Glomerular endothelial cell (primary cell): ENCODE data around the gene RPTN. TPM values are rescaled to one million over a fixed set of nuclear protein-coding genes. Genes with fewer than 3 reads are reported as not detected.
"Not testable (repeated sequence)": the region's sequence is repeated elsewhere in the genome, so short reads cannot be mapped to it uniquely, and the experiment has no call there.

Source experiments
- DNase-seq: peaks from one replicate; pipeline ENCODE4 v3.0.0-alpha.2; 2011; ENCODE audit warnings: low read depth, low spot score; ENCODE audit errors: extremely low read depth
- total RNA-seq: library from RNA; depleted of rRNA; stranded (reverse); fragments of >200 nt; gene quantifications from 2 replicates; pipeline ENCODE4 v1.2.3, GENCODE V29; 2015

RPTN gene
- total RNA-seq, 1 donor from 2014 or later, result not detected

DNA sequence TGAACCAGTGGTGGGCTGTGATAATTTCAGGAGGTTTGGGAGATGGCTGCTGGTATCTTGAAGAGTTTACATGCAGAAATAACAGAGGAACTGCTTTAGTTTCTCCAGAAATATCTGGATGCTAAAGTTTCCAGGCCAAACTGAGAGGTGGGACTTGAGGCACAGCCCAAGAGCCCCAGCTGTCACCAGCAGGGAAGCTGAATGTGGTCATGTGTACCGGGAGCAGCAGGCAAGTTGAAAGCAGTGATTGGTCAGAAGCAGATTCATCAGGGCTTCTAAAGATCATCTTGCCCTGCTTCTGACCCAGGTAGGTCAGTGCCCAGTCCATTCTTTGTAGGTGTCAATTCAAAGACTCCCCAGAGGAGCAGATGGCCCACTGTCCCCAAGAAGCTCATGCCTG is 7.9 kb upstream of the RPTN start:
- no peak for DNase-seq

- no peak for DNase-seq
Observed at GRCh38 chr1:152165286-152166077, 6.5 kb upstream of the RPTN start.

DNA sequence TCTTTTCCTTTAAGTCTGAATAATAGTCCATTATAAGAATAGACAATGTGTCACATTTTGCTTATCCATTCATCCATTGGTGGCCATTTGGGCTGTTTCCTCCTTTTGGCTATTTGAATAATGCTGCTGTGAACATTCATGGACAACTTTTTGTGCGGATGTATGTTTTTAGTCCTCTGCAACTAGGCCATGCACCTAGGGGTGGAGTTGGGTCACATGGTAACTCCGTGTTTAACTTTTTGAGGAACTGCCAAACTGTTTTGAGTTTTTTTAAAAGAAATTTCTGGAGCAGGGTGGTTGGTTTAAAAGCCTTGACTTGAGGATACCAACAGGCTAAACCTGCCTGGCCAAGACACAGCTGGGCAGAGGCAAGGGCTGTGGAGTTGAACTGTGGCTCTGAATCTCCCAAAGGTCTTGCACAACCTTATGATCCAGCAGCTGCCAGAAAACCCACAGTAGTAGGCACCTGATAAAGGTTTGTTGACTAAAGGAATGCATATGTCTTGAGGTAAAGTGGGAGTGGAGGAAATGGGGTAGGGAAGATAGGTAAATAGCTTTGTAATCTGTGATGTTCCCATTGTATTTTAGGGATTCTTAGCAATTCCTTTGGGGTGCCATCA is 5.6 kb upstream of the RPTN start:
- DNase-seq, result no peak

DNA sequence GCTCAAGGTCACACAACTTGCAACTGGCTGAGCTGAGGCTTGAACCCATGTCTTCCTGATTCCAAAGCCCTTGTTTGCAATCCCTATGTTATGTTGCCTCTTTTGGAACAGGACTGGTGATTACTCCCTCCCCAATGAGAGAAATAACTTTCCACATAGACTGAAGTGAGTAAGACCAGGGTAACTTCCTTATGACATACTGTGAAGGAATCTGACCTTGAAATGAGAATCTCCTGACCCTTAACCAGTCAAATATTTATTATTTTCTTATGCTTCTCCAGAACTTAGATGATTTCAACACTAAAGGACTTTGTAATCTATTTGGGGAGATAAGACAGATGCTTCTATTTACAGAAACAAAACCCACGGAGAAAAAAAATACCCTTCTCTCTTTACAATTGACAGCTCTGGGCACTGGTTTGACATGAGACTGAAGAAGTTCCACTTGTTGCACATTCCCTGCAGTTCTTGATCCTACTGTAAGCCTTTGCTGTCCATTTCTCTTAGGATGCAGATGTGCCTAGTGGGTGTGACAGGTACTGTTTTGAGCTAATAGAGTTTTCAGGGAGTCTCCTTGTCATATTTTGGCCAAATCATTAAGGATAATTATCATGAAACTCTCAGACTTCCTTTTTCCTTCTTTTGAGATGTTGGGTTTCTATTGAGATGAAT is 3.9 kb upstream of the RPTN start:
- DNase-seq, result no peak

DNA sequence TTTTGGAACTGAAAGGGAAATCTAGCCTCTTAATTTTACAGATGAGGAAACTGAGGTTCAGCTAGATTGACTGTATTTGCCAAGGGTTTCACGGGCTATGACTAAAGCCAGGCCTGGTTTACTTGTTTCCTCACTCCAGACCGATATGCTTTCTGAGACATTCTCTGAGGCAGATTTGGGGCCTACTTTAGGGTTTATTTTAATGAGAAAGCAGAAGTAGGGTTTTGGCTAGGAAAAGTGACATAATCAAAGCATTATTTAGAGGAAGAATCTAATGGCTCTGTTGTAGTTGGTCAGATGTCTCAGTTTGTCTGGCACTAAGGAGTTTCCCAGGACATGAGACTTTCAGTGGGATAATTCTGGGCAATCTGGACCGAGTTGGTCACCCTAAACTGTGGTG is 1.5 kb upstream of the RPTN start:
- DNase-seq, result no peak

- DNase-seq, result no peak
Observed at GRCh38 chr1:152153996-152154395, 5.0 kb downstream of the RPTN start.

GRCh38 chr1:152151646-152152045 is 7.4 kb downstream of the RPTN start:
- DNase-seq, result no peak

DNA sequence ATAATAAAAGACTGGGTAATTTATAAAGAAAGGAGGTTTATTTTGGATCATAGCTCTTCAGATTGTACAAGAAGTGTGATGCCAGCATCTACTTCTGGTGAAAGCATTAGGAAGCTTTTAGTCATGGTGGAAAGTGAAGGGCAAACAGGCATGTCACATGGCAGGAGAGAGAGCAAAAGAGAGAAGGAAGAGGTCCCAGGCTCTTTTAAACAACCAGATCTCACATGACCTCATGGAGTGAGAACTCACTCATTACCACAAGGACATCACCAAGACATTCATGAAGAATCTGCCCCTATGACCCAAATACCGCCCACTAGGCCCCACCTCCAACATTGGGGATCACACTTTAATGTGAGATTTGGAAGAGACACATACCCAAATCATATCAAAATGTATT is 10.0 kb downstream of the RPTN start:
- no peak for DNase-seq

GRCh38 chr1:152148051-152148450 is 11.0 kb downstream of the RPTN start:
- no peak for DNase-seq

GRCh38 chr1:152145769-152146168 is 13.3 kb downstream of the RPTN start:
- no peak for DNase-seq

DNA sequence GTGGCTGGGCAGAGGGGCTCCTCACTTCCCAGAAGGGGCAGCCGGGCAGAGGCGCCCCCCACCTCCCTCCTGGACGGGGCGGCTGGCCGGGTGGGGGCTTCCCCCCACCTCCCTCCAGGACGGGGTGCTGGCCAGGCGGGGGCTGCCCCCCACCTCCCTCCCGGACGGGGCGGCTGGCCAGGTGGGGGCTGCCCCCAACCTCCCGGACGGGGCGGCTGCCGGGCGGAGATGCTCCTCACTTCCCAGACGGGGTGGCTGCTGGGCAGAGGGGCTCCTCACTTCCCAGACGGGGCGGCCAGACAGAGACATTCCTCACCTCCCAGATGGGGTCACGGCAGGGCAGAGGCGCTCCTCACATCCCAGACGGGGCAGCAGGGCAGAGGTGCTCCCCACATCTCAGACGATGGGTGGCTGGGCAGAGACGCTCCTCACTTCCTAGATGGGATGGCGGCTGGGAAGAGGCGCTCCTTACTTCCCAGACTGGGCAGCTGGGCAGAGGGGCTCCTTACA is 14.3 kb downstream of the RPTN start:
- not testable (repeated sequence) for DNase-seq

DNA sequence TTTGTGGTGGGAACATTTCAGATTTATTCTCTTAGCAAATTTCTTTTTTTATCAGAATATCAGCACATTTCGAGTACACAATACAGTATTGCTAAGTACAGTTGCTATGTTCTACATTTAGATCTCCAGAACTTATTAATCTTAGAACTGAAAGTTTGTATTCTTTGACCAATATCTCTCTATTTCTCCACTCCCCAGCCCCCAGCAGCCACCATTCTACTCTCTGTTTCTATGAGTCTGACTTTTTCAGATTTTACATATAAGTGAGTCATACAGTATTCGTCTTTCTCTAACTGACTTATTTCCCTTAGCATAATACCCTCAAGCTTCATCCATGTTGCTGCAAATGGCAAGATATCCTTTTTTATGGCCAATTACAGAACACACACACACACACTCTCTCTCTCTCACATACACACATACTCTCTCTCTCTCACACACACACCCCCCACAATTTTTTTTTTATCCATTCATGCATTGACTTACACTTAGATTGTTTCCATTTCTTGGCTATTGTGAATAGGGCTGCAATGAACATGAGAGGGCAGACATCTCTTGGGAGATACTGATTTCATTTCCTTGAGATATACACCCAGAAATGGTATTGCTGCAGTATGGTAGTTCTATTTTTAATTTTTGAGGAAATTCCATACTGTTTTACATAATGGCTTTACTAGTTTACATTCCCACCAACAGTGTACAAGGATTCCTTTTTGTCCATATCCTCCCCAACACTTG is 15.7 kb downstream of the RPTN start:
- no peak for DNase-seq

DNA sequence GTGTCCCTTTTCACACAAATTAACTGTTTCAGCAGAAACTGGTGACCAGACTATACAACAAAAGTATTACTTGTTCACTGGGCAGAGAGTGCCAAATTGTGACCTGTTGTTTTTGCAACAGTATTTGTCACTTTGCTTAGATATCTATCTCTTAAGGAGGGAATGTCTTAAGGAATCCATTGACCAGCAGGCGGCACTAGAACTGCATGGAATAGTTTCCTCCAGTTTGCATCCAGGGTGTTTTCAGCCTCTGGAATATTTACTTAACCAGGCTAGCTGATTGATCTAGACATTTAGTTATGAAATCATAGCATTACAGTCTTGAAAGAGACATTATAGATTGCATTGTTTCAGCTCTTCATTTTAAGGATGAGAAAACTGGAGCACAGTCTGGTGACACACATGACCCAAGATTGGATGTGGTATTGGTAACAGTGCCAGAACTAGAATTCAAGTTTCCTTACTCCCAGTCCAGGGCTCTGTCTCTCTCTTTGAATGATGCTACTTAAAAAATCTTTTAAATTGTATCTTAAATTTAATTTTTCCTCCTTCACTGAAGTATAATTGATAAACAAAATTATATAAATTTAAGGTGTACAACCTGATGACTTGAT is 16.9 kb downstream of the RPTN start:
- peak; percentile 23 for DNase-seq

DNA sequence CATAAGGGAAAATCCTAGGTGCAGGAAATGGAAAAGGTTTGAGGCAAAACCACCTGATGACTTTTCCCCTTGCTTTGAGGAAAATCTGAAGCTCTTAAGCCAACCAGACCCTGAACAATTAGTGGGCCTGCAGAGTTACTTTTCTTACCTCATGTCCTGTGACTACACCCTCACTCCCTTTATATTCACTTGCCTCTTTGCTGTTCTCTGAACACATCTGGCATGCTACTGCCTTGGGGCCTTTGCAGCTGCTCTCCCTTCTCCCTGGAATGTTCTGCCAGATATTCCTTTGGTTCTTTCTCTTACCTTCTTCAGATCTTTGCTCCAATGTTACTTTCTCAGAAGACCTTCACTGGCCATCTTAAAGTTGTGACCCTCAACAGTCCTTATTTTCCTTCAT is 21.8 kb downstream of the RPTN start:
- DNase-seq, result no peak

GRCh38 chr1:152130186-152130585 is 28.8 kb downstream of the RPTN start:
- no peak for DNase-seq

GRCh38 chr1:152127673-152128072 is 31.4 kb downstream of the RPTN start:
- no peak for DNase-seq

GRCh38 chr1:152125834-152126443 is 33.1 kb downstream of the RPTN start:
- DNase-seq, result no peak

- no peak for DNase-seq
Observed at GRCh38 chr1:152118915-152119314, 40.1 kb downstream of the RPTN start.

DNA sequence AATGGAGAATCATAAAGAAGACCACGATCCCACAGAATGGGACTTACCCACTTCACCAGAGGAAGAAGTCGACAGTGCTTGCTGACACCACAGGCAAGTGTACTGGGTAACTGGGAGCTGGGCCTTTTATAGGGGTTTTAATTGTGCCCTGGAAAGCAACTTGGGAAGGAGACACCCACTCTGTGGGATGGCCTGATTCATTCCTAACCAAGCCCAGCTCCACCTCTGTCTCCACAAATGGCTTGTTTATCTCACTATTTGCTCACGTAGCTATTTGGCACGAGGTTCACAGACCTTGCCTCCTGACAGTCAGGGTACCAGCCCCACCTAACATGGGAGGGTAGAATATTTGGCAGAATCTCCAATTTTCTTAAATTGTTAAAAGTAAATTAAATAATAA is 43.7 kb downstream of the RPTN start, which contains the start of gene TCHH:
Gene TCHH, minus strand, starts transcription at position 101 of the 400 bp plus-strand sequence. CDS start 1,364 bp downstream, outside the sequence.
- DNase-seq, result no peak

GRCh38 chr1:152112885-152113432 is 46.1 kb downstream of the RPTN start:
- no peak for DNase-seq
